NCI-H187 (cell line): Measurements from ENCODE around the gene B3GALT5.
"Not testable (repeated sequence)": the region's sequence is repeated elsewhere in the genome, so short reads cannot be mapped to it uniquely, and the experiment has no call there.

Source experiments
- DNase-seq, 2 experiments: peaks; one replicate each; lab custom pipeline; 2025; lab: John Stamatoyannopoulos, UW

Gene B3GALT5

DNA sequence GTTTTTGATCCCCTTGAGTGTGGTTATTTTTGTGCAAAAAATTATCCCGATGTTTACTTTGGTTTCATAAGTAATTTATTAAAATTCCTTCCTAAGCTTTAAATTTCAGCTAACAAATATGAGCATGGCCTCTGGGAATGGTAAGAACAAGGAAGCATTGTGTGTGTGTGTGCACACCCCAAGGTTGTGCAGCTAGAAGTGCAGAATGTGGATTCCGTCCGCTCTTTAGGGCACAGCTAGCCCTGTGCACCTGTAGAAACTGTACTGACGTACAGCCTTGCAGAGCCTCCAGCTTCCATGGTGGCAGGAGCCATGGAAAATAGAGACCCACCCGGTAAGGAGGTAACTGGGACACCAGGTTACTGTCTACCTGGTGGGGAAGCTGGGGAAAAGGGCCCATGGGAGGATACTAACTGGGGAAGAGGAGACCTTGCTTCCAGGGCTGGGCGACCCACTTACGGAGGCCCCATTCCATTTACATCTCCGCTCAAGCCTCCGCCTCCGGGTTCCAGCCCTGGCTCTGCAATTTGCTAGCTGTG is 54.7 kb downstream of the B3GALT5 start:
- no peak for DNase-seq

DNA sequence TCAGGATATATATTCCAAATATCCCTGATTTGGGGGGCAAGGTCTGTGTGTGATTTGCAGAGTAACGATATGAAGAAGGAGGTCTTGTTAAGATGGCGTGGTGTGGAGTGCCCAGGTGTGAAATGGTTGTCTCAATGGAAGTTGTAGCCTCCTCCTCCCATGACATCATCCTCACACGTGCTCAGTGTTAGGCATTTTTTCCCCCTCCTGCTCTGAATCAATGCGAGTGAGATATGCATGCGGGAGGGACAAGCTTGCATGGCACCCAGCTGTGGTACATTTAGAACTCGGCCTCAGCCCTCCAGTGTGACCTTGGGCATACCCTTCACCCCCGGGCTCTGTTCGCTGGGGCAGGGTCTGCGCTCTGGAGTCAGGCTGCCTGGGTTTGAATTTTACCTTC is 55.6 kb downstream of the B3GALT5 start:
- DNase-seq, result no peak

- no peak for DNase-seq
These were observed 56.7 kb downstream of the B3GALT5 start for GRCh38 chr21:39669485-39669884.

DNA sequence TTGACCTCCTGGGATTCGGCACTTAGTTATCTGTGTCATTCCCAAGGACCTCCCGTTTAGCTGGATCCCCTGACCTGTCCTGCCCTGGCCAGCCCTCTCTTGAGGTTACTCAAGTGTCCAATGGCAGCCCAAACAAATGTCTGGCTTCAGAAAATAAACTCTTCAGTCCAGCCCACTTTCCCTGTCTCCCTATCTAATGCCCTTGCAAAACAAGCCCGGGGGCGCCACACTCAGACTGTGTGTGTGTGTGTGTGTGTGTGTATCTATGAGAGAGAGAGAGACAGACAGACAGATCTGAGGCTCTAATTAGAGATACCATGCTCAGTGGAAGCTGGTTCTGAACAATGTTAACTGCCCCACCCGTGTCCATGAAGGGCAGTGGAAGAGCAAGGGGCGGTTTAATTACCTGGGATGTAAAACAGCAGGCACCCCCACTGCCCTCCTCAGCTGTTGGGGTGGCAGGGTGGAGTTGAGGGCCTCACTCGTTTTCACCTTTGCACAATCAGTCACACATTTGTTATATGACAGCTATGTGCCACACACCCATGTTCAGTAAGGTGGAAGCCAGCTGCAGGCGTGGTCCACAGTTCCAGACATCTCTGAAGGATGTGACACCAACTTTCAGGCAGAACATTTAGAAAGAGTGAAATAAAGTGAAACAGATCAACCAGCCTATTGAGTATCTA is 57.4 kb downstream of the B3GALT5 start:
- DNase-seq, result no peak

DNA sequence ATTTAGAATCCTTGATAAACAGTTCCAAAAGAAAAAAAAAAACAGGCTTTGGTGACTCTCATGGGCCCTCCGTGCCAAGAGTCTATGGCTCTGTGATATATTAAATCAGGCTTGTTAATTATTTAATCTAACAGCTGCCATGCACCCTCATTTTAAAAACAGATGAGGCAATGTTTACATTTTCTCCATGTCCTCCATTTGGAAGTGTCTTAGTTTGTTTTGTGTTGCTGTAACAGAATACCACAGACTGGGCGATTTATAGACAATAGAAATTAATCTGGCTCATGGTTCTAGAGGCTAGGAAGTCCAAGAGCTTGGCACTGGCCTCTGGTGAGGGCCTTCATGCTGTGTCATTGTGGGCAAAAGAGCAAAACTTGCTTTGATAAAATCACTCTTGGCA is 58.0 kb downstream of the B3GALT5 start:
- DNase-seq, result no peak

- no peak for DNase-seq
These were observed 59.2 kb downstream of the B3GALT5 start for GRCh38 chr21:39671986-39672385.

GRCh38 chr21:39673163-39673562 is 60.4 kb downstream of the B3GALT5 start:
- no peak for DNase-seq

GRCh38 chr21:39673736-39674135 is 61.0 kb downstream of the B3GALT5 start:
- DNase-seq, result no peak

DNA sequence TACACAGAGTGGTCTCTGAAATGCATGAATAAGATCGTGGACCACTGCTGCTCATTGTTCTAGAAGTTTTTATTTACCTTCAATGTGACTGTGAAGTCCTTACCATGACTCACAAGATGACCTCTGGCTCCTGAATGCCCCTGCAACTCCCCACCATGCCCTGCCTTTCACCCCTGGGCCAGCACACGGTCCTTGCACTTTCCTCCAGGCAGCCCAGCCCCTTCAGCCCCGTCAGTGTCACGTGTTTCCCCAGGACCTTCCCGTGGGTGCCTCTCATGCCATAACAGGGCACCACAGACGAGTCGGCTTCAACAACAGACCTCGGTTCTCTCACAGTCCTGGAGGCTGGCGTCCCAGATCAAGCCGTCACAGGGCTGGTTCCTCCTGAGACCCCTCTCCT is 62.1 kb downstream of the B3GALT5 start:
- DNase-seq, result no peak

DNA sequence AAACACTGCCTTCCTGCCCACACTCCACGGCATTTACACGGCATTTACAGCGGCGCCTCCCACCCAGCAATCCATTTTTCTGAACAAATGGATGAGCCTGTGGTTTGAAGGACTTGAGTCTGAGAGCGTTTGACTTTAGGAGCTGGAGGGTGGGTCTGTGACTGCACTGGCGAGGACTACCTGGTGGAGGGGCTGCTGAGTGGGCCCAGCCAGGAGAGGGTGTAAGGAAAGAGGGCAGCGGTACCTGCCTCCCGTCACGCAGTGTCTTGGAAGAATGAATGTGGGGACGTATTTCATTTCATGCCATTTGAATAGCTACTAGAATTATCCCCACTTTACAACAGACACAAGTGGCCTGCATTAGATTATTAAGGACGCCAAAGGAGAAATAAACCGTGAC is 62.9 kb downstream of the B3GALT5 start:
- DNase-seq, result peak in 1 of 2 experiments; percentile 87

GRCh38 chr21:39675993-39676661 is 63.4 kb downstream of the B3GALT5 start:
- DNase-seq, result peak; percentile 94 to 96

GRCh38 chr21:39680216-39680615 is 67.5 kb downstream of the B3GALT5 start:
- no peak for DNase-seq

GRCh38 chr21:39681257-39681656 is 68.5 kb downstream of the B3GALT5 start:
- DNase-seq, result no peak

GRCh38 chr21:39681845-39682244 is 69.1 kb downstream of the B3GALT5 start:
- no peak for DNase-seq

- DNase-seq, result no peak
These were observed 72.5 kb downstream of the B3GALT5 start for GRCh38 chr21:39685236-39685635.

GRCh38 chr21:39685991-39686390 is 73.3 kb downstream of the B3GALT5 start:
- no peak for DNase-seq

DNA sequence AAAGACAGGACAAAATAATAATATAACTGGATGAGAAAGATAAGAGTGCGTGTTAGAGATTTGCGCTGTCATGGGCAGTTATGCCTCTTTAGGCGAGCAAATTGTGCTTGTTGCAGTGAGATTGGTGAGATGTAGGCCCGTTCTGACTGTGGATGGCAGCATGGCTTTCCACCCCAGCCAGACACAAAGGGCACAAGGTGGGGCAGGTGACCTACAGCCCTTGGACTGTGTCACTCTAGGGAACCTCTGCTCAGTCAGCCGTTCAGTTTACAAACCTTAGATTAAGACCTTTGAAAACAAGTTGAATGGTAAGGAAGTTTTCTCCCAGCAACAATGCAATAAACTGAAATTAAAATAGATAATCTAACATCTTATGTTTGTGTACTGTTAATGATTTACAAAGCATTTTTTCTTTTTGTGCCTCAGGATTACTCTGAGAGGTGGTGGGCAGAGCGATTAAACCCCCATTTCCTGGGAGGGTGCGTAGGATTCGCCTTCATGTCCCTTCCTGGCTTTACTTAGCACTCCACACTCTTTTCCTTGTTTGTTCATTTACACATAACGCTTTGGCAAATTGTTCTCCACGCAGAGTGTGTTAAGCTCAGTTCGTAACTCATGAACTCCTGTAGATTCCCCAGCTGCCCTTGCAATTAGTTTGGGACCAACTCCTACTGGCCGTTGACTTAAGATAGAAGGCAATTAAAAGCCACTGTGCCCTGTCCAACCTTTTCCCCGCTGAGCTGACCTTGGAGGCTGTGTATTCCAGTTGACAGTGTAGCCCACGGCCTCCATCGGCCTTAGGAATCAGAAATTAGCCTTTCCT is 74.1 kb downstream of the B3GALT5 start:
- no peak for DNase-seq

DNA sequence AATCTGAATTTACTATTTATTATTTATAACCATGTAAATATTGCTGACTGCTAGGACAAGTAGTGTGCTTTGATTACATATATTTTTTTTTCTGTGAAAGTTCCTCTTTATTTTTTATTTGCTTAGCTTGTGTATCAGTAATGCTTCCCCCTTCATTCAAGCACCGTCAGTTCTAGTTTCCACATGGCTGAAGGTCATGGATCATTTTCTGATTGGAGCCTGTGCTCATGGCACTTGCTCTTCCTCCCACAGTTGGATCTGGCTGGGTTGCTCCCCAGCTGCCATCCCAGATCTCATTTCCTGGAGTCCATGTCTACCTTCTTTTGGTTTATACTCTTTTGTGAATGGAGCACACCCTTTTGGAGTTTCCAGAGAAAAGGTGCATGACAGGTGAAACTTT is 75.3 kb downstream of the B3GALT5 start:
- no peak for DNase-seq

DNA sequence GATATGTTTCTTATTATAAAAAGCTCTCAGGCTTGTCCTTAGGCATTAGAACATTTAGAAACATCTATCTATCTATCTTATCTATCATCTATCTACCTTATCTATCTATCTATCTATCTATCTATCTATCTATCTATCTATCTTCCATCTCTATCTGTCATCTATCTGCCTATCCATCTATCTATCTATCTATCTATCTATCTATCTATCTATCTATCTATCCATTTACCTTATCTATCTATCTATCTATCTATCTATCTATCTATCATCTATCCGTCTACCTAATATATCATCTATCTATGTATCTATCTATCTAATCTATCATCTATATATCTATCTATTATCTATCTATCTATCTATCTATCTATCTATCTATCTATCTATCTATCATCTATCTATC is 77.1 kb downstream of the B3GALT5 start:
- DNase-seq, result not testable (repeated sequence)

GRCh38 chr21:39690454-39690853 is 77.7 kb downstream of the B3GALT5 start:
- no peak for DNase-seq

DNA sequence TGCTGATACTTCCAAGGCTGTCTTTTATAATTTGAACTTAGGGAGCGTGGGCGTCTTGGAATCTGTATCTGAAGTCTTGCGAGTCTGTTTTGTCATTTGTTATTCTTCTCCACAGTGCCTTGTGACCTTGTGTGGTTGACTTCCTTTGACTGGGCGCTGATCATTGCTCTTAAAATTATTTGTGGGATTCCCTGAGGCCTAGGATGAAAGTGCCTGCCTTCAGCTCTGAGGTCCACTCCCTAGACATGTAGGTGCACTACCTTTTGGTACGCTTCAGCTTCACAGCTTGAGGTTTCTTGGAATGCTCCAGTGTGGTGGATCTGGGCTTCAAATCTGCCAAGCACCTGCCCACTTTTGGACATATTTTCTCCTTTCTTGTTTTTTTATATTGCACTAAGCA is 82.0 kb downstream of the B3GALT5 start:
- DNase-seq, result no peak

DNA sequence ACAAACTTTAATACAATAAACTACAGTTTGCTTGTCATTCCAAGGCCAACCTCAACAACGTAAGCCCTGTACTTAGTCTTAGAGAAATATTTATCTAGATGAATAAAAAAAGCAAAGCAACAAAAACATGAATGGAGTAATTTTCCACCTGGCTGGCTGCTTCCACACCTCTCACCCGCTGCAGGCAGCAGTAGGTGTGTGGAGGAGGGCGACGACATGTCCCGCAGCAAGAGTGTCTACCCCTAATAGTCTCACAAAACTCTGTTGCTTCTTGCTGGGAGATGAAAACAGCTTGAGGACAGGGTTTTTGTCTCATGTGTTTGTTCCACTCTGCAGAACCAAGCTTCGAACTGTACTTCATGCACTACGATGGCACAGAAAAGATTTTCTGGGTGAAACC is 83.5 kb downstream of the B3GALT5 start:
- no peak for DNase-seq

DNA sequence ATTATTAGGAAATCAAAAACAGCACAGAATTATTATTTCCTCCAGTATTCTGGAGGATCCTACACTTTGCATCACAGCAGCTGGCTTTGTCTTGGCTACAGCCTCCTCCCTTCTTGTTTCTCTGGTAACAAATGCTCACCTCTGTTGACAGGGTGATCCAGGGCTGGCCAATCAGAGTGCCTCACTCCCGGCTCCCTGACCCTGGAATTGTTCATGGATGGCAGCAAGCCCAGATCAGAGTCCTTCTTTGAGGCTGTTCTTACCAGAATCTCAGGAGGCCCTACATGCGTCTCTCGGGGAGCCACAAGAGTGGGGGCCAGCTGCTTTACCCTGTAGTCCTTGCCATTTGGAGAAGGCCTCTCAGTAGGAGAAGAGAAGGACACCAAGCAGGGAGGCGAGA is 83.9 kb downstream of the B3GALT5 start:
- DNase-seq, result no peak
